ENCODE results near the gene UGDH.
"Not testable (repeated sequence)": the region's sequence is repeated elsewhere in the genome, so short reads cannot be mapped to it uniquely, and the experiment has no call there.

Gene UGDH

GRCh38 chr4:39470402-39470801 lies 56.8 kb downstream of the UGDH start:
- peaks cover 24% of the 10 kb centered on the region for H3K36me3 ChIP-seq (ENCODE audit: insufficient read depth, low read length)
- H3K27me3 ChIP-seq (ENCODE audit: insufficient read depth, low read length), result no peaks in the 10 kb centered on the region
- no peaks in the 10 kb centered on the region for H3K9me3 ChIP-seq (ENCODE audit: low read length)
- no peak overlapping the region for H3K4me3 ChIP-seq (ENCODE audit: low read length)
- no peak overlapping the region for H2AFZ ChIP-seq (ENCODE audit: low read depth, low read length)
- H3K4me1 ChIP-seq (ENCODE audit: insufficient read depth, low read length), result no peaks in the 10 kb centered on the region

- no peaks in the 10 kb centered on the region for H3K4me1 ChIP-seq (ENCODE audit: insufficient read depth, low read length)
- H3K36me3 ChIP-seq (ENCODE audit: insufficient read depth, low read length), result peaks cover 28% of the 10 kb centered on the region
- H3K27me3 ChIP-seq (ENCODE audit: insufficient read depth, low read length), result no peaks in the 10 kb centered on the region
- no peaks in the 10 kb centered on the region for H3K9me3 ChIP-seq (ENCODE audit: low read length)
- H2AFZ ChIP-seq (ENCODE audit: low read depth, low read length), result peak overlapping the region; percentile 49
- no peak overlapping the region for H3K4me3 ChIP-seq (ENCODE audit: low read length)
Measured at GRCh38 chr4:39469429-39470077, 57.7 kb downstream of the UGDH start.

GRCh38 chr4:39467464-39467863 lies 59.8 kb downstream of the UGDH start:
- no peak overlapping the region for H2AFZ ChIP-seq (ENCODE audit: low read depth, low read length)
- H3K27me3 ChIP-seq (ENCODE audit: insufficient read depth, low read length), result no peaks in the 10 kb centered on the region
- H3K4me3 ChIP-seq (ENCODE audit: low read length), result no peak overlapping the region
- peaks cover 25% of the 10 kb centered on the region for H3K36me3 ChIP-seq (ENCODE audit: insufficient read depth, low read length)
- H3K9me3 ChIP-seq (ENCODE audit: low read length), result no peaks in the 10 kb centered on the region
- no peaks in the 10 kb centered on the region for H3K4me1 ChIP-seq (ENCODE audit: insufficient read depth, low read length)

- H3K36me3 ChIP-seq (ENCODE audit: insufficient read depth, low read length), result peaks cover 17% of the 10 kb centered on the region
- H2AFZ ChIP-seq (ENCODE audit: low read depth, low read length), result no peak overlapping the region
- no peaks in the 10 kb centered on the region for H3K27me3 ChIP-seq (ENCODE audit: insufficient read depth, low read length)
Measured at GRCh38 chr4:39466747-39467146, 60.5 kb downstream of the UGDH start.

GRCh38 chr4:39464886-39465501 lies 62.2 kb downstream of the UGDH start:
- Histone ChIP-seq H3K27me3 (ENCODE audit: insufficient read depth, low read length) (no peaks in the 10 kb centered on the region), H3K9me3 (ENCODE audit: low read length) (no peaks in the 10 kb centered on the region), H2AFZ (ENCODE audit: low read depth, low read length) (no peak overlapping the region), H3K4me3 (ENCODE audit: low read length) (no peak overlapping the region), H3K4me1 (ENCODE audit: insufficient read depth, low read length) (no peaks in the 10 kb centered on the region), H3K36me3 (ENCODE audit: insufficient read depth, low read length) (peaks cover 17% of the 10 kb centered on the region)

More at GRCh38 chr4:39466747-39467146, 60.5 kb downstream of the UGDH start:
- H3K9me3 ChIP-seq (ENCODE audit: low read length), result no peaks in the 10 kb centered on the region
- no peak overlapping the region for H3K4me3 ChIP-seq (ENCODE audit: low read length)
- H3K4me1 ChIP-seq (ENCODE audit: insufficient read depth, low read length), result no peaks in the 10 kb centered on the region

GRCh38 chr4:39458505-39459300 lies 68.5 kb downstream of the UGDH start, which contains the start of the genes LIAS and RPL9:
LIAS (plus strand) TSS chr4:39459056; CDS start chr4:39459118, 62 bp downstream.
RPL9 (minus strand) TSS chr4:39458922; CDS start chr4:39458439, 483 bp downstream.
- no peaks in the 10 kb centered on the region for H3K27me3 ChIP-seq (ENCODE audit: insufficient read depth, low read length)
- peaks cover 19% of the 10 kb centered on the region for H3K4me1 ChIP-seq (ENCODE audit: insufficient read depth, low read length)
- peak within 1 kb of the TSS; percentile 70 for H3K4me3 ChIP-seq (ENCODE audit: low read length)
- H2AFZ ChIP-seq (ENCODE audit: low read depth, low read length), result peak within 1 kb of the TSS; percentile 68
- H3K36me3 ChIP-seq (ENCODE audit: insufficient read depth, low read length), result peaks cover 51% of the 10 kb centered on the region
- no peaks in the 10 kb centered on the region for H3K9me3 ChIP-seq (ENCODE audit: low read length)

GRCh38 chr4:39458161-39458504 lies 69.1 kb downstream of the UGDH start:
- H3K27me3 ChIP-seq (ENCODE audit: insufficient read depth, low read length); H2AFZ ChIP-seq (ENCODE audit: low read depth, low read length); H3K9me3 ChIP-seq (ENCODE audit: low read length): not testable (repeated sequence)
- peaks cover 19% of the 10 kb centered on the region for H3K4me1 ChIP-seq (ENCODE audit: insufficient read depth, low read length)
- H3K4me3 ChIP-seq (ENCODE audit: low read length), result peak overlapping the region; percentile 70
- peaks cover 56% of the 10 kb centered on the region for H3K36me3 ChIP-seq (ENCODE audit: insufficient read depth, low read length)

- Histone ChIP-seq H3K4me3 (ENCODE audit: low read length) (peak overlapping the region; percentile 70), H3K36me3 (ENCODE audit: insufficient read depth, low read length) (peaks cover 60% of the 10 kb centered on the region), H3K27me3 (ENCODE audit: insufficient read depth, low read length) (no peaks in the 10 kb centered on the region), H2AFZ (ENCODE audit: low read depth, low read length) (no peak overlapping the region), H3K9me3 (ENCODE audit: low read length) (no peaks in the 10 kb centered on the region), H3K4me1 (ENCODE audit: insufficient read depth, low read length) (peaks cover 19% of the 10 kb centered on the region)
Measured at GRCh38 chr4:39456946-39457763, 70.1 kb downstream of the UGDH start.

- H3K27me3 ChIP-seq (ENCODE audit: insufficient read depth, low read length), result no peaks in the 10 kb centered on the region
Measured at GRCh38 chr4:39455486-39455885, 71.8 kb downstream of the UGDH start.

GRCh38 chr4:39453738-39454137 lies 73.5 kb downstream of the UGDH start:
- no peaks in the 10 kb centered on the region for H3K27me3 ChIP-seq (ENCODE audit: insufficient read depth, low read length)
- no peaks in the 10 kb centered on the region for H3K9me3 ChIP-seq (ENCODE audit: low read length)
- no peak overlapping the region for H2AFZ ChIP-seq (ENCODE audit: low read depth, low read length)

More at GRCh38 chr4:39455486-39455885, 71.8 kb downstream of the UGDH start:
- Histone ChIP-seq H3K9me3 (ENCODE audit: low read length) (no peaks in the 10 kb centered on the region), H3K4me1 (ENCODE audit: insufficient read depth, low read length) (peaks cover 19% of the 10 kb centered on the region), H3K4me3 (ENCODE audit: low read length) (no peak overlapping the region), H2AFZ (ENCODE audit: low read depth, low read length) (no peak overlapping the region), H3K36me3 (ENCODE audit: insufficient read depth, low read length) (peaks cover 63% of the 10 kb centered on the region)

GRCh38 chr4:39452860-39453587 lies 74.2 kb downstream of the UGDH start:
- H3K4me1 ChIP-seq (ENCODE audit: insufficient read depth, low read length), result peaks cover 16% of the 10 kb centered on the region
- H3K27me3 ChIP-seq (ENCODE audit: insufficient read depth, low read length), result no peaks in the 10 kb centered on the region
- H2AFZ ChIP-seq (ENCODE audit: low read depth, low read length), result no peak overlapping the region
- H3K36me3 ChIP-seq (ENCODE audit: insufficient read depth, low read length), result peaks cover 62% of the 10 kb centered on the region
- H3K9me3 ChIP-seq (ENCODE audit: low read length), result no peaks in the 10 kb centered on the region
- H3K4me3 ChIP-seq (ENCODE audit: low read length), result no peak overlapping the region

More at GRCh38 chr4:39453738-39454137, 73.5 kb downstream of the UGDH start:
- Histone ChIP-seq H3K4me3 (ENCODE audit: low read length) (no peak overlapping the region), H3K36me3 (ENCODE audit: insufficient read depth, low read length) (peaks cover 63% of the 10 kb centered on the region), H3K4me1 (ENCODE audit: insufficient read depth, low read length) (peaks cover 16% of the 10 kb centered on the region)
